GM19372 (cell line): Measurements from ENCODE around the gene ZBTB49.

Source experiments
- ATAC-seq: cut with Tn5 transposase; IDR thresholded peaks from one replicate; pipeline ENCODE4 v1.9.1; 2021; ENCODE audit warnings: mild to moderate bottlenecking, low read depth, moderate library complexity; ENCODE audit not compliant: unreplicated experiment

Gene ZBTB49

DNA sequence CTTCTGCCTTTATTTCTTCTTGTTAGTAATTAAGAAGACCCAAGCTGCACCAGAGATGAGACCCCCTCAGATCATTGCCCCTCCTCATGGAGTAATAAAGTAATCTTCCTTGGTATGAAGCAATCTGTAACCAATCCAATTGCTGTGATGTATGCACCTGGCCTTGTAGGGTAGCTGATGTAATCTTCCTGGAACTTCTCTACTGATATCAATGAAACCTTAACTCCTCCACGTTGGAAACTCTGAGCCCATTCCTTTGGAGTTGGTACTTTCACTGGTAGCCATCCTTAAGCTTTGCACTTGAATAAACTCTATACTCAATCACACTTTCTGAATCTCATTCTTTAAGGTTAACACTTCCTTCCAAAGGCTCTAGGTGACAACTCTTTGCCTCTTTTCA is 65.3 kb downstream of the ZBTB49 start:
- no peak for ATAC-seq

DNA sequence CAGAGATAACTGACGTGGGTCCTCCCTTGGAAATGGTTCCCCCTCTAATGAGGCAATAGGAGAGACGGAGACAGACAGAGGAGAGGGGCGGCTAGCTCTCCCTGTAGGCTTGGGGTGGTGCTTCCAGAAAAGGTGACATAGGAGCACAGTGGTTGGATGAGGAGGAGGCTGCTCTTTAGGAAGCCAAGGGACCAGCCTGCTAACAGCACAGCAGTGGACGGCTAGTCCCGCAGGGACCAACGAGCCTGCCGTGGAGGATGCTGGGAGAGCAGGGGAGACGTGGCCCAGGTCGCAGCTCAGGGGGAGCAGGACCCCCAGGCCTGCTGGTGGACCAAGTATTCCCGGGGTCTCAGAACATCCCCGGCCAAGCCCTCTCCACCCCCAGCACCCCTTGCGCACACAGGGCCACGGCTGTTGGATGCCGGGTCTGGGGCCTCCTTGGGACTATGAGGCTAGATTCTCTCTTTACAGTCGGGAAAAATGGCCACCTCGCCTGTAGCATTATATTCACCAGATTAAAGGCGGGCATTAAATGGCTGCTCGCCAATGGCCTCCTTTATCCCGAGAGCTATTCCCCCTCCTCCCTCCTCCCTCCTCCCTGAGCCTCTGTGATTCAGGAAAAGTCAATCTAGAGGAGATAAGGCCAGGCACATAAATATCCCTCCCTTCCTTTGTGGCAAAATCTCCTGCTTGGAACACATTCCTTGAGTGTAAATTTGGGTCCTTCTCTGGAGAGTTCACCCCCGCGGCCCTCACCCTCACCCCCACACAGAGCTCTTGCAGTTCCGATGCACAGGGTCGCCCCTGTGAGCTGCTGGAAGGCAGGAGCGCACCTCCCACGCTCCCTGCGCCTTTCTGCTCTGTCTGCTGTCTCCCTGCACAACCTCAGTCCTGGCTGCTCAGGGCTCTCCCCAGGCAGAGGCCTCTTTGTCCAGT is 66.3 kb downstream of the ZBTB49 start:
- ATAC-seq = no peak

DNA sequence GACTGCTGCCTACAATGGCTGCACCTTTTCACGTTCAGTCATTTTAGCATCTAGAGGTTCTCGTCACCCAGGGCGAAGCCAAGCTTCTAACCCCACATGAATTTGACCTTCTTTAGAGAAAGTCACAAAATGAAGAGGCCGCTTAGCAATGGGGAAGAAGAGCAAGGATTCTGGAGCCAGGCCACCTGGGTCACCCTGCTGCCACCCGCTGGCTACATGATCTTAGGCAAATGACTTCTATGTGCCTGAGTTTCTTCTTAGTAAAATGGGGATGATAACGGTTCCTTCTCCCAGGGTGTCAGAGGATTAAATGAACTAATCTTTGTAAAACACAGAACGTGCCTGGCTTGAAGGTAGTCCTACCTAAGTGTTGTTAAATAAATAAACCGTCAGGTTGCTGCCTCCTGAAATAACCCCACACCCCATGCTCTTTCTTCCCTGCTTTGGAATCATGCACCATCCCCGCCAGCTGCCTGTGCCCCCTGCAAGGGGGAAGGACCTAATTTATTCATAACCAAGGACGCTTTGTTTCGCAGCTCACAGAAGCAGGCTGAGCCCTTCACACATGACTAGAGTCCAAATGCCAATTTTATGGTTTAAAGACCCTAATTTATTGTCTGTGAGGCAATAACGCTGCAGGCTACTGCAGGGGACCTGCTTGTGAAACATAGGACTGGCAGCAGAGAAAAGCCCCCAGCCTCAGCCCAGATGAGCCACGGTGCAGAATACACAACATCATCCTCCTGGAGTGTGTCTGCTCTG is 68.2 kb downstream of the ZBTB49 start:
- no peak for ATAC-seq

DNA sequence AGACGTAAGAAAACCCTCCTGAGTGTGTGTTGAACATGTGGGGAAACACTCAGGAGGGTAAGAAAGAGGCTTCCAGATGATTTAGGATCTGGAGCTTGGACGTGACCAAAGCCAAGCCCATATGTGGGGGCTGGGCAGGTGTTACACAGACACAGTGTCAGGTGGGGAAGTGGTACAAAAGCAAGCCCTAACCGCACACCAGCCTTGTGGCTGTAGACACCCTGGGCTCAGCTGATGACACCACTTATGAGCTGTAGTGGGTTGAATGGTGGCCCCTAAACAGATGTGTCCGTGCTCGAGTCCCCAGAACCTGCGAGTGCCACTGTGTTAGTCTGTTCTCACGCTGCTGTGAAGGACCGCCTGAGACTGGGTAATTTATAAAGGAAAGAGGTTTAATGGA is 71.8 kb downstream of the ZBTB49 start:
- no peak for ATAC-seq

DNA sequence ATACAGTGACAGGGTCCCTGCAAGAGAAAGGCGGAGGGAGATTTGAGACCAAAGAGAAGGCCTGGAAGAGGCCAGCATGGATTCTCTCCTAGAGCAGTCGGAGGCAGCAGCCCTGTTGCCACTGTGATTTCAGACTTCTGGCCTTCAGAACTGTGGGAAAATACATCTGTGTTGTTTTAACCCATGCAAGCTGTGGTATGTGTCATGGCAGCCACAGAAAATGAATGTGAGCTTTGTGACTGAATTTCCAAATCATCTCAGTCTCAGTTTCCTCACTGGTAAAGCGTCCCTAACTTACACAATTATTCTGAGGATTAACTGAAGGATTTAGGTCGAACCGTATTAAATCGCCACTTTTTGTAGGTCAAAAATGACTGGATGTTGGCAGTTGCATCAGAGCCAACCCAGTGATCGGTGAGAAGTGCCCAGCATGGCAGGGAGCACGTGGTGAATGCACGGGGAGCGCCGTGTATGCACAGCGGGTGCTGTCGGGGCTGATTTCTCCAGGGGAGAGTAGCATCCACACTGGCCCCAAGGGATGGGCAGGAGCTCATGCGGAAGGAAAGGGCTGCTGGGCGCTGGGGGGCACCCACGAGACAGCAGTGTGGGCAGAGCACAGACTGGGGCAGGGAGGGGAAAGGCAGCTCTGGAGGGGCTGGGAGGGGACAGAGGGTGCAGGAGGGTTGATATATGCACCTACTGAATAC is 73.1 kb downstream of the ZBTB49 start:
- ATAC-seq = no peak

DNA sequence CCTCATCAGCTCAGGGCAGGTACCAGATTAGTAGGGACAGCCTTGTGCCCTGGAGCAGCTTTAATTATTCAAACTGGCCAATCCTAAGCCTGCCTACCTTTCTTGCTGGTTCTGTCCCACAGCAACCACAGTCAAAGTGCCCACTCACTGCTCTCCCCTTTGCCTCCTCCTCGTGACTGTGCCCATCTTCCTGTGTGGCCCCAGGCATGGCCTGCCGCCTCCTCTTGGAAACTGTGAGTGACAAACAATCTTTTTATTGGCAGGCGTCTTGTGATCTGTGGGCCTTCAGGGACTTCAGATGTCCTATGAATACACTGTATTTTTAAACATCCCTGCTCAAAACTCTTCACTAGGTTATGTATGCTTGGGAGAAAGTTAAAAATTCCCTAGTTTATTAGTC is 74.0 kb downstream of the ZBTB49 start:
- ATAC-seq = no peak

DNA sequence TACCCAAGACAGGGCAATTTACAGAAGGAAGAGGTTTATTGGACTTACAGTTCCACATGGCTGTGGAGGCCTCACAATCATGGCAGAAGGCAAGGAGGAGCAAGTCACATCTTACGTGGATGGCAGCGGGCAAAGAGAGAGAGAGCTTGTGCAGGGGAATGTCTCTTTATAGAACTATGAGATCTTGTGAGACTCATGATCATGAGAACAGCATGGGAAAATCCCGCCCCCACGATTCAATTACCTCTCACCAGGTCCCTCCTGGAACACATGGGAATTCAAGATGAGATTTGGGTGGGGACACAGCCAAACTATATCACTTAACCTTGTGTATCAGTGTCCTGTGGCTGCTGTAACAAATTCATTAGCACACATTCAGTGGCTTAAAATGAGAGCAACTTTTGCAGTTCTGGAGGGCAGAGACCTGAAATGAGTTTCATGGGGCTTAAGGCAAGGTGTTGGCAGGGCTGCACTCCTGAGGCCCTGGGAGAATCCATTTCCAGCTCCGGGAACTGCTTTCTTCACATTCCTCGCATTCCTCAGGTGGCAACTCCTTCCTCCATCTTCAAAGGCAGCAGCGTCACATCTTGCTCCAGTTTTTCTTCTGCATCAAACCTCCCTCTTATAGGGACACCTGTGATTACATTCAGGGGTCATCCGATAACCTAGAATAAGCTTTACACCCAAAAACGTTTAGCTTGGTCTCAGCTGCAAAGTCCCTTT is 74.6 kb downstream of the ZBTB49 start:
- ATAC-seq = no peak

DNA sequence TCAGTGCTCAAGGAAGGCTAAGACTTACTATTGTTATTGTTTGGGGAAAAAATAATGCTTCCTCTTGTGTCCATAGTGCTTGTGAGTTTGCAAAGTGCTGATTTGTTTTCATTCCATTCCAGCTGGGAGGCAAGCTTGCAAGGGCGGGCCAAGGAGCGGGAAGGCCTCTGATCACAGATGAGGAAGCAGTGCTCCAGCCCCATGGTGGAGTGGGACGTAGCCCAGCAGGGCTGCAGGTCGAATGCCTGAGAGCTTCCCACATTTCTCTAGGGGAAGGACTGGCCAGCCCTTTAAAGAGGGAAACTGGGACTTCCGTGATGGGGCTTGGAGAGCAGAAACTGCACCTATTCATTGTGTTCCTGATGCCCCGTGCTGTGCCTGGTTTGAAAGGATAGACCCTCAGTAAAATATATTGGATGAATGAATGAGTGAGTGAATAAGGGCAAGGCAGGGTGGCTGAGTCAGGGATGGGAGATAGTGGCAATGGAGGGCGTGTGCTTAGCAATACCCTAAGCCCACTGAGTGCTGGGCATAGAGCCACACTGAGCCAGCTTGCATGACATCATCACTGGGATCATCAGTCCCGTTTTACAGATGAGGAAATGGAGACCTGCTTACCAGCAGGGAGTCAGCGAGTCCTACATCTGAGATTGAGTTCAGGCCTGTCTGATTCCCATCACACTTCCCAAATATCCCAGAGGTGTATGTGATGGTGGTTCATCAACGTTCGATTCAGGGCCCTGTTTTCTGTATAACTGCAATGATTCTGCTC is 78.9 kb downstream of the ZBTB49 start:
- no peak for ATAC-seq
